Keratinocyte (primary cell): ENCODE results near the gene BAZ1B. TPM values are rescaled to one million over a fixed set of nuclear protein-coding genes. Genes with fewer than 3 reads are reported as not detected.

Experiments used
- DNase-seq: peaks from one replicate; pipeline ENCODE4 v3.0.0-alpha.2; 2011; ENCODE audit warnings: low read depth, missing footprints, low spot score
- FAIRE-seq: peaks from 2 replicates; lab custom pipeline; 2011; peaks lifted over from hg19 to GRCh38; lab: Jason Lieb, UNC
- H2AFZ ChIP-seq: 2 replicates; pipeline ENCODE4 v1.6.0; 2012; ENCODE audit warnings: low read length, control low read depth, inconsistent platforms; ENCODE audit not compliant: control insufficient read depth
- H3K27ac ChIP-seq: 2 replicates; pipeline ENCODE4 v1.5.1; 2011; ENCODE audit warnings: low read length; ENCODE audit not compliant: control insufficient read depth, insufficient read depth
- H3K27me3 ChIP-seq: 3 replicates; pipeline ENCODE4 v1.6.0; 2011; ENCODE audit warnings: low read length; ENCODE audit not compliant: control insufficient read depth, insufficient read depth; ENCODE audit errors: extremely low read depth
- H3K36me3 ChIP-seq, 2 experiments: 2 replicates in 1 of 2; 3 replicates in 1 of 2; pipeline ENCODE4 v1.5.1; 2011; ENCODE audit warnings: low read length in 2 of 2, mild to moderate bottlenecking in 1 of 2; ENCODE audit not compliant: control insufficient read depth in 2 of 2, insufficient read depth in 2 of 2; ENCODE audit errors: extremely low read depth in 1 of 2
- H3K4me1 ChIP-seq: 3 replicates; pipeline ENCODE4 v1.5.1; 2011; ENCODE audit warnings: low read length; ENCODE audit not compliant: control insufficient read depth, insufficient read depth; ENCODE audit errors: extremely low read depth
- H3K4me2 ChIP-seq: 3 replicates; pipeline ENCODE4 v1.6.0; 2011; ENCODE audit warnings: low read depth, low read length; ENCODE audit not compliant: control insufficient read depth, insufficient read depth; ENCODE audit errors: extremely low read depth
- H3K4me3 ChIP-seq, 3 experiments: fragments of 200-600 bp in 1 of 3; sonication (generic) in 1 of 3; 2 replicates in 2 of 3; 3 replicates in 1 of 3; pipeline ENCODE4 v1.5.1; 2011 to 2016; ENCODE audit warnings: low read length in 3 of 3, mild to moderate bottlenecking in 3 of 3, control low read depth in 2 of 3, inconsistent platforms in 1 of 3, low read depth in 1 of 3, mixed read lengths in 1 of 3, mixed run types in 1 of 3, moderate library complexity in 1 of 3; ENCODE audit not compliant: control insufficient read depth in 2 of 3, insufficient read depth in 2 of 3; ENCODE audit errors: extremely low read depth in 1 of 3
- H3K79me2 ChIP-seq: 2 replicates; pipeline ENCODE4 v1.6.0; 2012; ENCODE audit warnings: low read length; ENCODE audit not compliant: control insufficient read depth, insufficient read depth
- H3K9ac ChIP-seq: 3 replicates; pipeline ENCODE4 v1.6.0; 2011; ENCODE audit warnings: low read length; ENCODE audit not compliant: control insufficient read depth, insufficient read depth; ENCODE audit errors: extremely low read depth
- H3K9me1 ChIP-seq: 3 replicates; pipeline ENCODE4 v1.6.0; 2011; ENCODE audit warnings: low read length; ENCODE audit not compliant: control insufficient read depth, insufficient read depth; ENCODE audit errors: extremely low read depth
- H3K9me3 ChIP-seq: 2 replicates; pipeline ENCODE4 v1.5.1; 2012; ENCODE audit warnings: low read depth, low read length; ENCODE audit not compliant: control insufficient read depth
- H4K20me1 ChIP-seq: 3 replicates; pipeline ENCODE4 v1.6.0; 2011; ENCODE audit warnings: low read length; ENCODE audit not compliant: control insufficient read depth, insufficient read depth; ENCODE audit errors: extremely low read depth
- EZH2 ChIP-seq: IDR thresholded peaks from one replicate; pipeline ENCODE4 v1.6.1; 2012; ENCODE audit warnings: inconsistent platforms, mild to moderate bottlenecking, low read length, moderate library complexity
- dilution Hi-C: fragments of 300-500 bp; cut with MboI; formaldehyde crosslinking; loops from one replicate; pipeline ENCODE4 v1.7.0; 2020; ENCODE audit warnings: low sequenced_read_pairs; ENCODE audit not compliant: extremely low pct_ligation_motif_present
- polyA plus RNA-seq, 5 experiments: library from polyadenylated mRNA; depleted of rRNA in 3 of 5; stranded (reverse) in 3 of 5; stranded (forward) in 1 of 5; unstranded in 1 of 5; fragments of >200 nt; gene quantifications; 1 replicate in 1 of 5; 2 replicates in 3 of 5; 3 replicates in 1 of 5; pipeline versions ENCODE4 v1.2.1 to v1.2.3, GENCODE V29; 2011 to 2012; ENCODE audit warnings: missing spikeins in 2 of 5, low read depth in 1 of 5, low replicate concordance in 1 of 5
- TF ChIP-seq, protein P1 (sequence below), 3 experiments: IDR thresholded peaks in 1 of 3; conservative IDR thresholded peaks in 1 of 3; optimal IDR thresholded peaks in 1 of 3; 2 replicates in 2 of 3; 3 replicates in 1 of 3; pipeline versions ENCODE3 to v1.5.1; 2011; ENCODE audit warnings: low read length in 3 of 3, mild to moderate bottlenecking in 3 of 3, moderate library complexity in 2 of 3, control low read depth in 1 of 3, inconsistent platforms in 1 of 3; ENCODE audit not compliant: insufficient read depth in 2 of 3; ENCODE audit errors: extremely low read depth in 1 of 3

BAZ1B gene
- polyA plus RNA-seq, 1 donor (not counting 4 experiments of a cell fraction or from before 2014, with no cell fraction given) = 24.3 TPM

DNA sequence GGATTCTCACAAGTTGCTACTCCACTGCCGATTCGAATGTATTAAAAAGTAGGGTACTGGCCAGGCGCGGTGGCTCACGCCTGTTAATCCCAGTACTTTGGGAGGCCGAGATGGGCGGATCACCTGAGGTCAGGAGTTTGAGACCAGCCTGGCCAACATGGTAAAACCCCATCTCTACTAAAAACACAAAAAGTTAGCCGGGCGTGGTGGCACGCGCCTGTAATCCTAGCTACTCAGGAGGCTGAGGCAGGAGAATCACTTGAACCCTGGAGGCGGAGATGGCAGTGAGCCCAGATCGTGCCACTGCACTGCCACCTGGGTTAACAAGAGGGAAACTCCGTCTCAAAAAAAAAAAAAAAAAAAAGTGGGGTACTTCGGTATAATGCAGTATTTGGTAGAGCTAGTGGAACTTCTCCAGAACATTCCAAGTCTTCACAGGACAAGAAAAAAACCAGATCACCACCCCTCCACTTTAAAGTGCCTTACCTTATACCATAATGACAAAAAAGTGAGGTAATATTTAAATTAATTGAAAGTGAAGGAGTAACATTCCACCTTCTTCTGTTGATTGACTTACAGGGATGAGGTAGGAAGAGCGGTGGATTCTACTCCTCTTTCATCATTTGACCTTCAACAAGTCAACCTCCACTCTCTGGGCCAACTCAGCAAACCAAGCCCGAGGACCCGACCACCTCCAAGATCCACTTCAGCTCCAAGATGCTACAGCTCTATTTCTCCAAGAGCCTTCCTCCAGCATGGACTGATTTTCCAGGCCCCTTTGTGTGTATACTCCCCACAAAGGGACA, 2.0 kb downstream of the BAZ1B start:
- H3K36me3 ChIP-seq = peaks cover 2 to 21% of the 10 kb centered on the region in 2 experiments
- peak overlapping the region; percentile 100 for H3K4me2 ChIP-seq
- dilution Hi-C loops = no loop called here
- peaks cover 21% of the 10 kb centered on the region for H3K4me1 ChIP-seq
- DNase-seq (no peak), FAIRE-seq (no peak)
- peaks cover 11% of the 10 kb centered on the region for H4K20me1 ChIP-seq
- H3K9ac ChIP-seq = peak overlapping the region; percentile 86
- H3K4me3 ChIP-seq = peak overlapping the region; percentile 58 to 92 (median 88)
- TF ChIP-seq EZH2 = no peak
- TF ChIP-seq, protein P1, sequence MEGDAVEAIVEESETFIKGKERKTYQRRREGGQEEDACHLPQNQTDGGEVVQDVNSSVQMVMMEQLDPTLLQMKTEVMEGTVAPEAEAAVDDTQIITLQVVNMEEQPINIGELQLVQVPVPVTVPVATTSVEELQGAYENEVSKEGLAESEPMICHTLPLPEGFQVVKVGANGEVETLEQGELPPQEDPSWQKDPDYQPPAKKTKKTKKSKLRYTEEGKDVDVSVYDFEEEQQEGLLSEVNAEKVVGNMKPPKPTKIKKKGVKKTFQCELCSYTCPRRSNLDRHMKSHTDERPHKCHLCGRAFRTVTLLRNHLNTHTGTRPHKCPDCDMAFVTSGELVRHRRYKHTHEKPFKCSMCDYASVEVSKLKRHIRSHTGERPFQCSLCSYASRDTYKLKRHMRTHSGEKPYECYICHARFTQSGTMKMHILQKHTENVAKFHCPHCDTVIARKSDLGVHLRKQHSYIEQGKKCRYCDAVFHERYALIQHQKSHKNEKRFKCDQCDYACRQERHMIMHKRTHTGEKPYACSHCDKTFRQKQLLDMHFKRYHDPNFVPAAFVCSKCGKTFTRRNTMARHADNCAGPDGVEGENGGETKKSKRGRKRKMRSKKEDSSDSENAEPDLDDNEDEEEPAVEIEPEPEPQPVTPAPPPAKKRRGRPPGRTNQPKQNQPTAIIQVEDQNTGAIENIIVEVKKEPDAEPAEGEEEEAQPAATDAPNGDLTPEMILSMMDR (optimal IDR thresholded peaks at IDR 0.05 in 1 of 3, IDR thresholded peaks at IDR 0.05 in 1 of 3, conservative IDR thresholded peaks at IDR 0.05 in 1 of 3; ENCODE audit: extremely low read depth in 1 of 3, insufficient read depth in 2 of 3, low read length in 3 of 3) = no peak
- peaks cover 62% of the 10 kb centered on the region for H3K79me2 ChIP-seq
- no peaks in the 10 kb centered on the region for H3K9me3 ChIP-seq
- peak overlapping the region; percentile 67 for H3K27ac ChIP-seq
- H3K27me3 ChIP-seq = no peaks in the 10 kb centered on the region
- H3K9me1 ChIP-seq = no peaks in the 10 kb centered on the region
- no peak overlapping the region for H2AFZ ChIP-seq

DNA sequence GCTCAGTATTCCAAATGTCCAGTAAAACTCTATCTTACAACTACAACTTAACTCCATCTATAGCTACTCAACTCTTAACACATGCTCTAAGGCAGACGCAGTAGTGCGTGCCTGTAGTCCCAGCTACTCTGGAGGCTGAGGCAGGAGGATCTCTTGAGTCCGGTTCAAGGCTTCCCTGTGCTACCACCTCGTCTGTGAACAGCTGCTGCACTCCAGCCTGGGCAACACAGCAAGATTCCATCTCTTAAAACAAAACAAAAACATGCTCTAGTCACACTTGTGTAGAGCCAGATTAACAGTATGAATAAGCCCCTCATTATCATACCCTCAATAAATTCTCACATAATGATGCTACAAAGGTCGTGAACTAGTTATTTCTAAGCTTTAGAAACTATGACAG, 3.6 kb downstream of the BAZ1B start:
- H3K4me1 ChIP-seq = peaks cover 21% of the 10 kb centered on the region

More for the DNA sequence above, 3.6 kb downstream of the BAZ1B start:
- Histone ChIP-seq H3K27ac (no peak overlapping the region), H3K9me3 (no peaks in the 10 kb centered on the region), H3K4me3 (no peak overlapping the region), H3K27me3 (no peaks in the 10 kb centered on the region), H4K20me1 (peaks cover 11% of the 10 kb centered on the region), H3K4me2 (peak overlapping the region; percentile 100), H3K9me1 (no peaks in the 10 kb centered on the region), H2AFZ (no peak overlapping the region), H3K79me2 (peaks cover 78% of the 10 kb centered on the region), H3K9ac (no peak overlapping the region), H3K36me3 (peaks cover 2 to 26% of the 10 kb centered on the region in 2 experiments)
- dilution Hi-C loops = no loop called here
- TF ChIP-seq, protein P1 (optimal IDR thresholded peaks at IDR 0.05 in 1 of 3, IDR thresholded peaks at IDR 0.05 in 1 of 3, conservative IDR thresholded peaks at IDR 0.05 in 1 of 3; ENCODE audit: extremely low read depth in 1 of 3, insufficient read depth in 2 of 3, low read length in 3 of 3) = no peak
- TF ChIP-seq EZH2 = no peak
- FAIRE-seq = no peak
- DNase-seq = no peak
